CD4-positive, alpha-beta T cell treated with Interleukin-6 at 100 ng/mL for 8 hours (primary cell): Measurements from ENCODE around the gene ADA.
"Not testable (repeated sequence)": the region's sequence is repeated elsewhere in the genome, so short reads cannot be mapped to it uniquely, and the experiment has no call there.

Experiments
- DNase-seq: peaks from one replicate; pipeline ENCODE4 v3.0.0-alpha.2; 2020; ENCODE audit warnings: mixed read lengths, low spot score

The ADA gene

GRCh38 chr20:44651684-44652423 lies at the start of gene ADA:
Gene ADA, minus strand, starts transcription at chr20:44651699. Its CDS starts 92 bp downstream, at chr20:44651607.
- DNase-seq: peak; percentile 26

- DNase-seq: no peak
Observed at GRCh38 chr20:44700306-44700705, 48.8 kb upstream of the ADA start.

- no peak for DNase-seq
Observed at GRCh38 chr20:44698351-44698750, 46.9 kb upstream of the ADA start.

GRCh38 chr20:44697041-44697440 lies 45.5 kb upstream of the ADA start:
- not testable (repeated sequence) for DNase-seq

- DNase-seq: no peak
Observed at GRCh38 chr20:44696315-44696714, 44.8 kb upstream of the ADA start.

GRCh38 chr20:44695674-44696300 lies 44.3 kb upstream of the ADA start:
- no peak for DNase-seq

GRCh38 chr20:44695295-44695673 lies 43.8 kb upstream of the ADA start:
- no peak for DNase-seq

GRCh38 chr20:44694159-44694558 lies 42.7 kb upstream of the ADA start:
- no peak for DNase-seq

GRCh38 chr20:44693627-44694026 lies 42.1 kb upstream of the ADA start:
- no peak for DNase-seq

GRCh38 chr20:44692932-44693480 lies 41.5 kb upstream of the ADA start:
- no peak for DNase-seq

- no peak for DNase-seq
Observed at GRCh38 chr20:44691424-44692423, 40.2 kb upstream of the ADA start.

GRCh38 chr20:44690781-44691423 lies 39.4 kb upstream of the ADA start:
- no peak for DNase-seq

- DNase-seq: no peak
Observed at GRCh38 chr20:44689809-44690208, 38.3 kb upstream of the ADA start.

GRCh38 chr20:44688053-44688625 lies 36.6 kb upstream of the ADA start:
- DNase-seq: no peak

GRCh38 chr20:44686934-44687333 lies 35.4 kb upstream of the ADA start:
- DNase-seq: no peak

GRCh38 chr20:44684047-44684967 lies 32.8 kb upstream of the ADA start:
- no peak for DNase-seq

GRCh38 chr20:44683263-44684046 lies 32.0 kb upstream of the ADA start:
- DNase-seq: peak; percentile 61

GRCh38 chr20:44681796-44682566 lies 30.5 kb upstream of the ADA start:
- DNase-seq: no peak
